HepG2 (cell line): ENCODE data around the gene ARHGAP22. TPM values are rescaled to one million over a fixed set of nuclear protein-coding genes. Genes with fewer than 3 reads are reported as not detected.
A peak's percentile ranks its signal among the peaks of the same experiment; 100 is the strongest.

Experiments
- ATAC-seq: fragments of 200-7000 bp; cut with Tn5 transposase; 3 replicates; pipeline ENCODE4 v1.9.1; 2020; ENCODE audit warnings: mild to moderate bottlenecking, moderate library complexity
- BruUV-seq: library from RNA; stranded (reverse); fragments of 400-500 nt; replicated peaks from 2 replicates; lab custom pipeline; 2021; lab: Mats Ljungman, UMichigan
- CTCF ChIA-PET: fragments of 300-600 bp; formaldehyde crosslinking; extraction: SDS; loops from one replicate; lab custom pipeline; 2021; ENCODE audit warnings: low total read pairs, inconsistent platforms, low intra/inter-chr PET ratio; lab: Yijun Ruan, JAX
- POLR2A ChIA-PET: fragments of 350-600 bp; sonication (Branson Sonifier 250); formaldehyde crosslinking; loops from one replicate; lab custom pipeline; 2020; ENCODE audit warnings: antibody characterized with exemption, inconsistent platforms; lab: Yijun Ruan, JAX
- DNase-seq: peaks from one replicate; pipeline ENCODE4 v3.0.0-alpha.2; 2015; ENCODE audit warnings: low spot score
- FAIRE-seq: peaks from 3 replicates; lab custom pipeline; 2011; peaks lifted over from hg19 to GRCh38; lab: Jason Lieb, UNC
- H2AFZ ChIP-seq: one replicate; pipeline ENCODE4 v1.6.1; 2011; ENCODE audit warnings: low read length, inconsistent platforms
- H3K27ac ChIP-seq: fragments of 300-600 bp; 3 replicates; pipeline ENCODE4 v1.8.0; 2011; ENCODE audit warnings: mixed run types, mild to moderate bottlenecking, mixed read lengths, low read length, inconsistent platforms; ENCODE audit not compliant: insufficient read depth; ENCODE audit errors: extremely low read length
- H3K27me3 ChIP-seq, 2 experiments: fragments of 200-600 bp in 1 of 2; 2 replicates in 1 of 2; 3 replicates in 1 of 2; pipeline versions ENCODE4 v1.6.0 to v1.8.0; 2011; ENCODE audit warnings: low read length in 2 of 2, mild to moderate bottlenecking in 2 of 2, moderate library complexity in 2 of 2, inconsistent platforms in 1 of 2; ENCODE audit not compliant: insufficient read depth in 2 of 2, control insufficient read depth in 1 of 2
- H3K36me3 ChIP-seq, 2 experiments: fragments of 200-600 bp in 1 of 2; replicated peaks in 1 of 2; 2 replicates in 1 of 2; 3 replicates in 1 of 2; pipeline versions ENCODE4 v1.5.1 to v1.8.0; 2011; ENCODE audit warnings: low read length in 2 of 2, inconsistent platforms in 1 of 2; ENCODE audit not compliant: insufficient read depth in 2 of 2, control insufficient read depth in 1 of 2
- H3K4me1 ChIP-seq: 2 replicates; pipeline ENCODE4 v1.5.1; 2012; ENCODE audit warnings: low read length, inconsistent platforms; ENCODE audit not compliant: insufficient read depth
- H3K4me2 ChIP-seq: 2 replicates; pipeline ENCODE4 v1.6.0; 2011; ENCODE audit warnings: low read depth, low read length, inconsistent platforms
- H3K4me3 ChIP-seq, 3 experiments: fragments of 200-600 bp in 1 of 3; sonication (generic), shearing (Covaris generic) in 1 of 3; replicated peaks in 1 of 3; 2 replicates each; pipeline ENCODE4 v1.5.1; 2011 to 2016; ENCODE audit warnings: low read length in 3 of 3, inconsistent platforms in 2 of 3, low read depth in 2 of 3, mild to moderate bottlenecking in 2 of 3, control low read depth in 1 of 3, mixed read lengths in 1 of 3; ENCODE audit not compliant: insufficient read depth in 1 of 3
- H3K79me2 ChIP-seq: one replicate; pipeline ENCODE4 v1.6.1; 2011; ENCODE audit warnings: low read length, inconsistent platforms; ENCODE audit not compliant: insufficient read depth
- H3K9ac ChIP-seq: 2 replicates; pipeline ENCODE4 v1.6.0; 2011; ENCODE audit warnings: mild to moderate bottlenecking, low read depth, low read length, inconsistent platforms; ENCODE audit not compliant: insufficient read depth
- H3K9me3 ChIP-seq: 2 replicates; pipeline ENCODE4 v1.5.1; 2012; ENCODE audit warnings: mild to moderate bottlenecking, low read length
- H4K20me1 ChIP-seq: 2 replicates; pipeline ENCODE4 v1.6.0; 2011; ENCODE audit warnings: inconsistent platforms, mild to moderate bottlenecking, low read length, moderate library complexity; ENCODE audit not compliant: insufficient read depth
- EZH2 ChIP-seq: conservative IDR thresholded peaks from 2 replicates; pipeline ENCODE4 v1.6.1; 2012; ENCODE audit warnings: mild to moderate bottlenecking, low read depth, low read length, moderate library complexity
- HOXA7 ChIP-seq: sonication (generic); formaldehyde crosslinking; IDR thresholded peaks from 2 replicates; pipeline ENCODE4 v1.8.1; 2022; ENCODE audit warnings: mild to moderate bottlenecking, missing genetic modification reagents, moderate library complexity
- MAFF ChIP-seq: IDR thresholded peaks from 2 replicates; pipeline ENCODE4 v1.6.1; 2011; ENCODE audit warnings: low read depth, low read length, improper control_type of control experiment
- MAFK ChIP-seq, 2 experiments: IDR thresholded peaks in 1 of 2; conservative IDR thresholded peaks in 1 of 2; 2 replicates each; pipeline ENCODE4 v1.6.1; 2011; ENCODE audit warnings: improper control_type of control experiment in 2 of 2, low read length in 2 of 2
- WGBS: methylation state at CpG from one replicate; pipeline ENCODE4 v1.1.6; 2017; ENCODE audit warnings: low lambda C conversion rate; 5-methylcytosine and 5-hydroxymethylcytosine counted together
- in situ Hi-C: cut with HindIII; loops from 2 replicates; pipeline ENCODE4 v1.10.0; 2017; ENCODE audit warnings: low pct_unique_long_range_greater_than_20kb; ENCODE audit not compliant: extremely low pct_ligation_motif_present
- intact Hi-C: fragments of 100-400 bp; cut with micrococcal nuclease; formaldehyde crosslinking; loops from one replicate; pipeline ENCODE4 v1.10.0; 2022; ENCODE audit not compliant: unreplicated experiment
- polyA plus RNA-seq, 8 experiments: library from polyadenylated mRNA; depleted of rRNA in 3 of 8; stranded (reverse) in 7 of 8; unstranded in 1 of 8; fragments of >200 nt; fragmentation: Illumina TruSeq in 4 of 8; extraction: Trizol in 4 of 8; gene quantifications; 2 replicates each; pipeline versions ENCODE4 v1.2.1 to v1.2.3, GENCODE V29; 2011 to 2016; ENCODE audit warnings: low read depth in 4 of 8, missing spikeins in 1 of 8, mixed read lengths in 1 of 8; ENCODE audit not compliant: insufficient read depth in 1 of 8
- total RNA-seq, 5 experiments: library from RNA; depleted of rRNA; stranded (reverse); fragments of >200 nt; fragmentation: Illumina TruSeq; extraction: Trizol; gene quantifications; 2 replicates each; pipeline ENCODE4 v1.2.3, GENCODE V29; 2016; ENCODE audit warnings: low read depth in 1 of 5
- TF ChIP-seq, protein P1 (sequence below): IDR thresholded peaks from 2 replicates; pipeline ENCODE4 v1.6.1; 2012; ENCODE audit warnings: low read length, improper control_type of control experiment

Gene ARHGAP22
- total and polyA plus RNA-seq, 2 of the 13 experiments (the other 11 are each of a cell fraction or from before 2014, with no cell fraction given), result 0.08 to 0.38 TPM

- ATAC-seq, result no peak
- BruUV-seq, result no TSS peak
- WGBS, result 0% methylated on average over 1 of the region's 1 CpG
- no peak overlapping the region for H3K4me2 ChIP-seq
- no peak for TF ChIP-seq HOXA7 (CRISPR knock-in tag)
- TF ChIP-seq, protein P1, sequence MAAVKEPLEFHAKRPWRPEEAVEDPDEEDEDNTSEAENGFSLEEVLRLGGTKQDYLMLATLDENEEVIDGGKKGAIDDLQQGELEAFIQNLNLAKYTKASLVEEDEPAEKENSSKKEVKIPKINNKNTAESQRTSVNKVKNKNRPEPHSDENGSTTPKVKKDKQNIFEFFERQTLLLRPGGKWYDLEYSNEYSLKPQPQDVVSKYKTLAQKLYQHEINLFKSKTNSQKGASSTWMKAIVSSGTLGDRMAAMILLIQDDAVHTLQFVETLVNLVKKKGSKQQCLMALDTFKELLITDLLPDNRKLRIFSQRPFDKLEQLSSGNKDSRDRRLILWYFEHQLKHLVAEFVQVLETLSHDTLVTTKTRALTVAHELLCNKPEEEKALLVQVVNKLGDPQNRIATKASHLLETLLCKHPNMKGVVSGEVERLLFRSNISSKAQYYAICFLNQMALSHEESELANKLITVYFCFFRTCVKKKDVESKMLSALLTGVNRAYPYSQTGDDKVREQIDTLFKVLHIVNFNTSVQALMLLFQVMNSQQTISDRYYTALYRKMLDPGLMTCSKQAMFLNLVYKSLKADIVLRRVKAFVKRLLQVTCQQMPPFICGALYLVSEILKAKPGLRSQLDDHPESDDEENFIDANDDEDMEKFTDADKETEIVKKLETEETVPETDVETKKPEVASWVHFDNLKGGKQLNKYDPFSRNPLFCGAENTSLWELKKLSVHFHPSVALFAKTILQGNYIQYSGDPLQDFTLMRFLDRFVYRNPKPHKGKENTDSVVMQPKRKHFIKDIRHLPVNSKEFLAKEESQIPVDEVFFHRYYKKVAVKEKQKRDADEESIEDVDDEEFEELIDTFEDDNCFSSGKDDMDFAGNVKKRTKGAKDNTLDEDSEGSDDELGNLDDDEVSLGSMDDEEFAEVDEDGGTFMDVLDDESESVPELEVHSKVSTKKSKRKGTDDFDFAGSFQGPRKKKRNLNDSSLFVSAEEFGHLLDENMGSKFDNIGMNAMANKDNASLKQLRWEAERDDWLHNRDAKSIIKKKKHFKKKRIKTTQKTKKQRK, result no peak
- TF ChIP-seq, all 625 proteins: peak for 0
- H3K79me2 ChIP-seq, result no peaks in the 10 kb centered on the region
- intact Hi-C loops (no loop called here), in situ Hi-C loops (no loop called here)
- CTCF ChIA-PET, result no interaction called here
- H3K9me3 ChIP-seq, result no peaks in the 10 kb centered on the region
- H3K4me1 ChIP-seq, result no peaks in the 10 kb centered on the region
- POLR2A ChIA-PET, result no interaction called here
- no peaks in the 10 kb centered on the region for H4K20me1 ChIP-seq
- DNase-seq, result no peak
- no peak overlapping the region for H3K27ac ChIP-seq
- no peak overlapping the region for H3K9ac ChIP-seq
- 0 out of 5 replicates have a peak, but pooled peaks cover 0 to 2% of the 10 kb centered on the region in 2 experiments for H3K27me3 ChIP-seq
- H3K4me3 ChIP-seq, result no peak overlapping the region
- H3K36me3 ChIP-seq, result no peaks in the 10 kb centered on the region
- FAIRE-seq, result no peak
- H2AFZ ChIP-seq, result no peak overlapping the region
Measured at GRCh38 chr10:48639632-48640031, 34.8 kb upstream of the ARHGAP22 start.

- no peak for FAIRE-seq
- in situ Hi-C loops (no loop called here), intact Hi-C loops (no loop called here)
- Histone ChIP-seq H4K20me1 (no peaks in the 10 kb centered on the region), H3K9me3 (no peaks in the 10 kb centered on the region), H2AFZ (no peak overlapping the region), H3K36me3 (no peaks in the 10 kb centered on the region), H3K4me3 (no peak overlapping the region), H3K79me2 (no peaks in the 10 kb centered on the region), H3K4me2 (no peak overlapping the region), H3K4me1 (no peaks in the 10 kb centered on the region), H3K27me3 (0 out of 5 replicates have a peak, but pooled peaks cover 0 to 2% of the 10 kb centered on the region in 2 experiments), H3K27ac (no peak overlapping the region), H3K9ac (no peak overlapping the region)
- no peak for ATAC-seq
- ChIA-PET CTCF (no interaction called here), POLR2A (no interaction called here)
- 25% methylated on average over 4 of the region's 4 CpGs for WGBS
- DNase-seq, result no peak
- no TSS peak for BruUV-seq
- TF ChIP-seq MAFF (peak; percentile 90), EZH2 (no peak), MAFK (conservative IDR thresholded peaks at IDR 0.05 in 1 of 2, IDR thresholded peaks at IDR 0.05 in 1 of 2; ENCODE audit: low read length in 2 of 2) (peak; percentile 88 to 93)
Measured at GRCh38 chr10:48638739-48639527, 34.1 kb upstream of the ARHGAP22 start.
